SU-DHL-6 (cell line): ENCODE measurements around the gene PIGW.

Experiments used
- H2AFZ ChIP-seq: fragments of 200-600 bp; sonication (generic); 2 replicates; pipeline ENCODE4 v1.6.1; 2014; ENCODE audit warnings: low read depth, mild to moderate bottlenecking, moderate library complexity, mixed read lengths, antibody characterized with exemption, low read length; ENCODE audit not compliant: severe bottlenecking
- H3F3A ChIP-seq: fragments of 200-600 bp; shearing (Covaris generic); 2 replicates; pipeline ENCODE4 v1.6.0; 2016; ENCODE audit warnings: antibody characterized with exemption, mild to moderate bottlenecking; ENCODE audit not compliant: insufficient read depth
- H3K27ac ChIP-seq: fragments of 200-600 bp; sonication (generic); 2 replicates; pipeline ENCODE4 v1.5.1; 2016; ENCODE audit warnings: low read depth, mild to moderate bottlenecking, low read length, moderate library complexity, mixed read lengths
- H3K27me3 ChIP-seq: fragments of 200-600 bp; sonication (generic), shearing (Covaris generic); 2 replicates; pipeline ENCODE4 v1.6.0; 2014; ENCODE audit warnings: mild to moderate bottlenecking, low read length
- H3K36me3 ChIP-seq: fragments of 200-600 bp; sonication (generic); 2 replicates; pipeline ENCODE4 v1.6.1; 2014; ENCODE audit warnings: mild to moderate bottlenecking, low read length, mixed read lengths
- H3K4me2 ChIP-seq: fragments of 300-600, 200-600 bp; shearing (Covaris generic), sonication (generic); 2 replicates; pipeline ENCODE4 v1.6.0; 2014; ENCODE audit warnings: low read length, low read depth, mild to moderate bottlenecking; ENCODE audit not compliant: poor library complexity, severe bottlenecking
- H3K4me3 ChIP-seq: fragments of 200-600 bp; sonication (generic); 2 replicates; pipeline ENCODE4 v1.5.1; 2014; ENCODE audit warnings: antibody characterized with exemption, low read length, mild to moderate bottlenecking, mixed read lengths; ENCODE audit not compliant: insufficient read depth, poor library complexity, severe bottlenecking
- H3K79me2 ChIP-seq: fragments of 200-600 bp; sonication (generic); 2 replicates; pipeline ENCODE4 v1.6.1; 2014; ENCODE audit warnings: mild to moderate bottlenecking, low read length, moderate library complexity; ENCODE audit not compliant: insufficient read depth
- H3K9ac ChIP-seq: fragments of 200-600 bp; sonication (generic); 2 replicates; pipeline ENCODE4 v1.7.0; 2014; ENCODE audit warnings: mild to moderate bottlenecking, low read length
- H3K9me2 ChIP-seq: fragments of 200-600 bp; sonication (generic); replicated peaks from 2 replicates; pipeline ENCODE4 v1.6.1; 2014; ENCODE audit warnings: low read length; ENCODE audit not compliant: insufficient read depth
- H3K9me3 ChIP-seq: fragments of 200-600 bp; sonication (generic); 2 replicates; pipeline ENCODE4 v1.6.1; 2014; ENCODE audit warnings: low read length, mixed read lengths; ENCODE audit not compliant: insufficient read depth
- H4K20me1 ChIP-seq: fragments of 200-600 bp; sonication (generic); 2 replicates; pipeline ENCODE4 v1.6.1; 2014; ENCODE audit warnings: low read depth, mild to moderate bottlenecking, antibody characterized with exemption, low read length, moderate library complexity, mixed read lengths
- EZH2phosphoT487 ChIP-seq: fragments of 200-600 bp; sonication (generic), shearing (Covaris generic); conservative IDR thresholded peaks from 2 replicates; pipeline ENCODE4 v1.6.1; 2018; ENCODE audit warnings: mild to moderate bottlenecking, antibody characterized with exemption, low read length, moderate library complexity, mixed read lengths
- TF ChIP-seq, protein P1 (sequence below): fragments of 200-600 bp; sonication (generic); IDR thresholded peaks from one replicate; pipeline ENCODE4 v1.5.1; 2017; ENCODE audit warnings: antibody characterized with exemption, mild to moderate bottlenecking, low read length, moderate library complexity; ENCODE audit not compliant: insufficient read depth, poor library complexity, severe bottlenecking

The PIGW gene

DNA sequence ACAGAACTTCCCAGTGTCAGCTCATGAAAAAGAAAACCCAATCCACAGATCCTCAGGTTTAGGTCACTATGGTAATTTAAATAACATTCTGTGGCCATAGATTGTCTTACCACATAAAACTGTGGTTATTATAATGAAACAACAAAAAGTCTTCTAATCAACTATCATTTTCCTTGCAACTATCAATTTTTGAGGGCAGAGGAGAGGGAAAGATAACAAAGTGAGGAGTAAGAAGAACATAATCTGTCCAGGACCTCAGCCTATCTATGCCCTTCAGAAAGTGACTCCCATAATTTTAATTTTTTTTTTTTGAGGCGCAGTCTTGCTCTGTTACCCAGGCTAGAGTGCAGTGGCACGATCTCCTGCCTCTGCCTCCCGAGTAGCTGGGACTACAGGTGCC lies 5.9 kb downstream of the PIGW start:
- no peak overlapping the region for H3K4me3 ChIP-seq
- no peak overlapping the region for H3K9ac ChIP-seq
- H3K9me2 ChIP-seq: no peaks in the 10 kb centered on the region
- H3K27me3 ChIP-seq: no peaks in the 10 kb centered on the region
- no peak overlapping the region for H3K4me2 ChIP-seq
- peaks cover 39% of the 10 kb centered on the region for H3K79me2 ChIP-seq
- H3K9me3 ChIP-seq: no peaks in the 10 kb centered on the region
- no peaks in the 10 kb centered on the region for H4K20me1 ChIP-seq
- H2AFZ ChIP-seq: no peak overlapping the region
- H3F3A ChIP-seq: peaks cover 44% of the 10 kb centered on the region
- peaks cover 3% of the 10 kb centered on the region; the same call in 1 of the 2 replicates for H3K36me3 ChIP-seq
- no peak for TF ChIP-seq EZH2phosphoT487
- TF ChIP-seq, protein P1, sequence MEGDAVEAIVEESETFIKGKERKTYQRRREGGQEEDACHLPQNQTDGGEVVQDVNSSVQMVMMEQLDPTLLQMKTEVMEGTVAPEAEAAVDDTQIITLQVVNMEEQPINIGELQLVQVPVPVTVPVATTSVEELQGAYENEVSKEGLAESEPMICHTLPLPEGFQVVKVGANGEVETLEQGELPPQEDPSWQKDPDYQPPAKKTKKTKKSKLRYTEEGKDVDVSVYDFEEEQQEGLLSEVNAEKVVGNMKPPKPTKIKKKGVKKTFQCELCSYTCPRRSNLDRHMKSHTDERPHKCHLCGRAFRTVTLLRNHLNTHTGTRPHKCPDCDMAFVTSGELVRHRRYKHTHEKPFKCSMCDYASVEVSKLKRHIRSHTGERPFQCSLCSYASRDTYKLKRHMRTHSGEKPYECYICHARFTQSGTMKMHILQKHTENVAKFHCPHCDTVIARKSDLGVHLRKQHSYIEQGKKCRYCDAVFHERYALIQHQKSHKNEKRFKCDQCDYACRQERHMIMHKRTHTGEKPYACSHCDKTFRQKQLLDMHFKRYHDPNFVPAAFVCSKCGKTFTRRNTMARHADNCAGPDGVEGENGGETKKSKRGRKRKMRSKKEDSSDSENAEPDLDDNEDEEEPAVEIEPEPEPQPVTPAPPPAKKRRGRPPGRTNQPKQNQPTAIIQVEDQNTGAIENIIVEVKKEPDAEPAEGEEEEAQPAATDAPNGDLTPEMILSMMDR: no peak
- H3K27ac ChIP-seq: no peak overlapping the region

DNA sequence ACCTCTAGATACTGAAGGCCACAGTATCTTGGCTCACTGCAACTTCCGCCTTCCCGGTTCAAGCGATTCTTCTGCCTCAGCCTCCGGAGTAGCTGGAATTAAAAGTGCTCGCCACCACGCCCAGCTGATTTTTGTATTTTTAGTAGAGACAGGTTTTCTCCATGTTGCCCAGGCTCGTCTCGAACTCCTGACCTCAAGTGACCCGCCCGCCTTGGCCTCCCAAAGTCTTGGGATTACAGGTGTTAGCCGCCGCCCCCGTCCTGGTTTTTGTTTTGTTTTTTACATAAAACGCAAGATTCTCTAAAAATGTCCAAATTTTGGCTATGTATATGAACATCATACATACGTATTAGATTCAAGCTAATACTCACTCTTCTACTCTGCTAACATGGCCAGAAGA lies 8.0 kb downstream of the PIGW start:
- no peak for TF ChIP-seq EZH2phosphoT487
- TF ChIP-seq, protein P1: no peak
- Histone ChIP-seq H3K4me3 (no peak overlapping the region), H3K9ac (no peak overlapping the region), H2AFZ (no peak overlapping the region), H3F3A (peaks cover 50% of the 10 kb centered on the region), H3K9me2 (no peaks in the 10 kb centered on the region), H3K9me3 (no peaks in the 10 kb centered on the region), H3K4me2 (no peak overlapping the region), H3K27me3 (no peaks in the 10 kb centered on the region), H3K36me3 (peaks cover 12% of the 10 kb centered on the region; the same call in 1 of the 2 replicates), H3K79me2 (peaks cover 45% of the 10 kb centered on the region), H3K27ac (no peak overlapping the region), H4K20me1 (peaks cover 6% of the 10 kb centered on the region; the same call in 1 of the 2 replicates)

DNA sequence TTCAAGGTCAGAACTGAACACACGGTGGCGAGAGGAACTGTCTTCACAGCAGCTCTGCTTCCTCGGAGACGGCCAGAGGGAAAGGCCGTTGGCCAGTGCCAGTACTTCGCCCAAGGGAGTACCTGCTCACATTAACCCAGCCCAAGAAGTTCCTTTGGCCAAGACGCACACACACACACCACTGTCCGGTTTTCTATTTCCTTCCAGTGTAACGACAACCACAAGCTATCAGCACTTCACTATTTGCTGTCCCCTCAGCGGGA lies 9.2 kb downstream of the PIGW start:
- peak overlapping the region; percentile 91 for H2AFZ ChIP-seq
- H3K36me3 ChIP-seq: peaks cover 9% of the 10 kb centered on the region; the same call in 1 of the 2 replicates
- H3K27ac ChIP-seq: peak overlapping the region; percentile 92
- peaks cover 50% of the 10 kb centered on the region for H3F3A ChIP-seq
- no peaks in the 10 kb centered on the region for H3K9me2 ChIP-seq
- H3K27me3 ChIP-seq: no peaks in the 10 kb centered on the region
- peak overlapping the region; percentile 87 for H3K4me3 ChIP-seq
- no peaks in the 10 kb centered on the region for H3K9me3 ChIP-seq
- H3K4me2 ChIP-seq: peak overlapping the region; percentile 64
- H4K20me1 ChIP-seq: peaks cover 8% of the 10 kb centered on the region; the same call in 1 of the 2 replicates
- peaks cover 52% of the 10 kb centered on the region for H3K79me2 ChIP-seq
- TF ChIP-seq, protein P1: no peak
- no peak for TF ChIP-seq EZH2phosphoT487
- H3K9ac ChIP-seq: peak overlapping the region; percentile 99
